GM23248 (cell line): ENCODE data around the gene DNAI7.

Source experiments
- EZH2 ChIP-seq: fragments of 200-600 bp; sonication (generic); IDR thresholded peaks from 2 replicates; pipeline ENCODE4 v1.6.1; 2018; ENCODE audit warnings: antibody characterized with exemption, mild to moderate bottlenecking; ENCODE audit not compliant: insufficient read depth, poor library complexity, severe bottlenecking
- EZH2phosphoT487 ChIP-seq: fragments of 200-600 bp; sonication (generic); IDR thresholded peaks from 2 replicates; pipeline ENCODE4 v1.6.1; 2018; ENCODE audit warnings: antibody characterized with exemption, moderate library complexity, mild to moderate bottlenecking, low read depth; ENCODE audit not compliant: insufficient read depth

GRCh38 chr12:25102402-25102801 is 92.6 kb downstream of the DNAI7 start:
- TF ChIP-seq EZH2 (no peak), EZH2phosphoT487 (no peak)
